HepG2 (cell line): Measurements from ENCODE around the gene CYP4F8. TPM values are rescaled to one million over a fixed set of nuclear protein-coding genes. Genes with fewer than 3 reads are reported as not detected.

ENCODE experiments used
- ARHGAP35 ChIP-seq: sonication (generic); formaldehyde crosslinking; IDR thresholded peaks from 2 replicates; pipeline ENCODE4 v1.9.0; 2022; ENCODE audit warnings: mild to moderate bottlenecking, inconsistent platforms, moderate library complexity, missing genetic modification reagents, borderline replicate concordance
- HES4 ChIP-seq: sonication (generic); formaldehyde crosslinking; IDR thresholded peaks from 2 replicates; pipeline ENCODE4 v1.9.0; 2021; ENCODE audit warnings: mild to moderate bottlenecking, missing genetic modification reagents, borderline replicate concordance
- NFE2L1 ChIP-seq: sonication (generic); formaldehyde crosslinking; IDR thresholded peaks from 2 replicates; pipeline ENCODE4 v1.4.0; 2020; ENCODE audit warnings: missing genetic modification reagents, mild to moderate bottlenecking, borderline replicate concordance
- NFIC ChIP-seq: IDR thresholded peaks from 2 replicates; pipeline ENCODE4 v1.6.1; 2012; ENCODE audit warnings: mild to moderate bottlenecking, low read length, inconsistent platforms
- PITX1 ChIP-seq: sonication (generic); formaldehyde crosslinking; IDR thresholded peaks from 2 replicates; pipeline ENCODE4 v1.5.1; 2020; ENCODE audit warnings: mild to moderate bottlenecking, missing genetic modification reagents
- PRPF4 ChIP-seq: fragments of 200-400 bp; formaldehyde crosslinking; IDR thresholded peaks from 2 replicates; pipeline ENCODE4 v1.6.1; 2016; ENCODE audit warnings: low read length, low read depth; ENCODE audit not compliant: poor library complexity, severe bottlenecking
- RNF2 ChIP-seq: fragments of 450-650 bp; conservative IDR thresholded peaks from 2 replicates; pipeline ENCODE4 v1.6.1; 2016; ENCODE audit warnings: low read depth
- SOX13 ChIP-seq, 3 experiments: fragments of 450-650 bp in 1 of 3; sonication (generic) in 1 of 3; formaldehyde crosslinking in 1 of 3; IDR thresholded peaks in 2 of 3; conservative IDR thresholded peaks in 1 of 3; 2 replicates each; pipeline versions ENCODE4 v1.5.0 to v1.6.1; 2016 to 2020; ENCODE audit warnings: antibody characterized with exemption in 1 of 3, mild to moderate bottlenecking in 1 of 3, missing compliant biosample characterization in 1 of 3, missing genetic modification reagents in 1 of 3, moderate library complexity in 1 of 3
- SSRP1 ChIP-seq: IDR thresholded peaks from 2 replicates; pipeline ENCODE4 v1.6.1; 2016; ENCODE audit warnings: control low read depth
- STAT5B ChIP-seq: sonication (generic); formaldehyde crosslinking; IDR thresholded peaks from 2 replicates; pipeline ENCODE4 v1.4.0; 2020; ENCODE audit warnings: missing genetic modification reagents
- TBX3 ChIP-seq: fragments of 450-650 bp; IDR thresholded peaks from 2 replicates; pipeline ENCODE4 v1.6.1; 2017; ENCODE audit warnings: antibody characterized with exemption, mild to moderate bottlenecking, inconsistent platforms, borderline replicate concordance
- THYN1 ChIP-seq: sonication (generic); formaldehyde crosslinking; IDR thresholded peaks from 2 replicates; pipeline ENCODE4 v1.8.1; 2023; ENCODE audit warnings: low read depth, mild to moderate bottlenecking, moderate library complexity, missing genetic modification reagents, borderline replicate concordance
- TRIM24 ChIP-seq: sonication (generic); formaldehyde crosslinking; IDR thresholded peaks from 2 replicates; pipeline ENCODE4 v1.8.0; 2022; ENCODE audit warnings: mild to moderate bottlenecking, missing genetic modification reagents
- TSC22D2 ChIP-seq: sonication (generic); formaldehyde crosslinking; IDR thresholded peaks from 2 replicates; pipeline ENCODE4 v1.5.1; 2020; ENCODE audit warnings: missing genetic modification reagents, mild to moderate bottlenecking, borderline replicate concordance
- U2AF2 ChIP-seq: fragments of 200-400 bp; formaldehyde crosslinking; IDR thresholded peaks from 2 replicates; pipeline ENCODE4 v1.6.1; 2017; ENCODE audit warnings: low read depth, mild to moderate bottlenecking, low read length
- polyA plus RNA-seq, 8 experiments: library from polyadenylated mRNA; depleted of rRNA in 3 of 8; stranded (reverse) in 7 of 8; unstranded in 1 of 8; fragments of >200 nt; fragmentation: Illumina TruSeq in 4 of 8; extraction: Trizol in 4 of 8; gene quantifications; 2 replicates each; pipeline versions ENCODE4 v1.2.1 to v1.2.3, GENCODE V29; 2011 to 2016; ENCODE audit warnings: low read depth in 4 of 8, missing spikeins in 1 of 8, mixed read lengths in 1 of 8; ENCODE audit not compliant: insufficient read depth in 1 of 8
- total RNA-seq, 5 experiments: library from RNA; depleted of rRNA; stranded (reverse); fragments of >200 nt; fragmentation: Illumina TruSeq; extraction: Trizol; gene quantifications; 2 replicates each; pipeline ENCODE4 v1.2.3, GENCODE V29; 2016; ENCODE audit warnings: low read depth in 1 of 5
- TF ChIP-seq, protein P1 (sequence below): sonication (generic); formaldehyde crosslinking; IDR thresholded peaks from 2 replicates; pipeline ENCODE4 v1.8.0; 2022; ENCODE audit warnings: mild to moderate bottlenecking, missing genetic modification reagents, borderline replicate concordance
- TF ChIP-seq, protein P2 (sequence below): sonication (generic); formaldehyde crosslinking; IDR thresholded peaks from 2 replicates; pipeline ENCODE4 v1.4.0; 2020; ENCODE audit warnings: mild to moderate bottlenecking, missing genetic modification reagents
- TF ChIP-seq, protein P3 (sequence below): sonication (generic); IDR thresholded peaks from 2 replicates; pipeline ENCODE4 v1.6.1; 2016; ENCODE audit warnings: low read depth, borderline replicate concordance

The CYP4F8 gene
- total and polyA plus RNA-seq, 2 of the 13 experiments (the other 11 are each of a cell fraction or from before 2014, with no cell fraction given): not detected

DNA sequence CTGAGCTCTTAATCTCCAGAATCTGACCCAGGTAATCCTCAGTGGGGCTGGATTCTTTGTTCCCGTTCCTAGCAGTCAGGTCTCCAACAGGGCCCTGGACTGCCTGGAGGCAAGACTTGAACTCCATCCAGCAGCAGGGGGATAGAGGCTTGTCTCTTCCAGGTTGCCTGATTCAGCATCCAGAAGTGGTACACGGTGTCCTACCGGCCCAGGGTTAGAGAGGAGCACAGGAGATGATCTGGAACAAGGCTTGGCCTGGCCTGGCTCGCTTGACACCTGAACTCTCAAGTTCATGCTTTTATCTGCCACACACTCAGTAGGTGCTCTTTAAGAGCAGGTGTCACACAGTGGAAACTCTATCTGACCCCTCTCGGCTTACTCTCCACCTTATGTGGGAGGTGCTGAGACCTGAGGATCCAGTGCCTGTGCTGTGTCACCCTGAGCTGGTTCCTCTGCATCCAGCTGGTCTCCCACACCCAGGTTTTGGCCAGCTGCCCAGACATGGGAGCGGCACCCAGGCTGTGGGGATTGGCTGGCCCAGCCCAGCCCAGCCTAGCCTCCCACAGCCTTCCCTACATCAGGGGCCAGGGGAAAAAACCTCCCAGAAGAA, 25.4 kb downstream of the CYP4F8 start, which contains the start of gene CYP4F3 (continued):
- TF ChIP-seq NFE2L1 (CRISPR knock-in tag) (no peak), PITX1 (CRISPR knock-in tag) (peak; percentile 40; the same call in 1 of the 2 replicates), TRIM24 (no peak), SSRP1 (CRISPR knock-in tag) (no peak), PRPF4 (no peak), HES4 (no peak), U2AF2 (no peak), TBX3 (no peak), RNF2 (no peak), THYN1 (CRISPR knock-in tag) (no peak), TSC22D2 (CRISPR knock-in tag) (no peak), ARHGAP35 (CRISPR knock-in tag) (no peak), SOX13 (IDR thresholded peaks at IDR 0.05) (no peak), SOX13 (CRISPR knock-in tag; conservative IDR thresholded peaks at IDR 0.05 in 1 of 2, IDR thresholded peaks at IDR 0.05 in 1 of 2) (no peak), NFIC (no peak), STAT5B (no peak)
- TF ChIP-seq, protein P1, sequence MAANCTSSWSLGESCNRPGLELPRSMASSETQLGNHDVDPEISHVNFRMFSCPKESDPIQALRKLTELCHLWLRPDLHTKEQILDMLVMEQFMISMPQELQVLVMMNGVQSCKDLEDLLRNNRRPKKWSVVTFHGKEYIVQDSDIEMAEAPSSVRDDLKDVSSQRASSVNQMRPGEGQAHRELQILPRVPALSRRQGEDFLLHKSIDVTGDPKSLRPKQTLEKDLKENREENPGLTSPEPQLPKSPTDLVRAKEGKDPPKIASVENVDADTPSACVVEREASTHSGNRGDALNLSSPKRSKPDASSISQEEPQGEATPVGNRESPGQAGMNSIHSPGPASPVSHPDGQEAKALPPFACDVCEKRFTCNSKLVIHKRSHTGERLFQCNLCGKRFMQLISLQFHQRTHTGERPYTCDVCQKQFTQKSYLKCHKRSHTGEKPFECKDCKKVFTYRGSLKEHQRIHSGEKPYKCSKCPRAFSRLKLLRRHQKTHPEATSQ (CRISPR knock-in tag): no peak
- TF ChIP-seq, protein P2, sequence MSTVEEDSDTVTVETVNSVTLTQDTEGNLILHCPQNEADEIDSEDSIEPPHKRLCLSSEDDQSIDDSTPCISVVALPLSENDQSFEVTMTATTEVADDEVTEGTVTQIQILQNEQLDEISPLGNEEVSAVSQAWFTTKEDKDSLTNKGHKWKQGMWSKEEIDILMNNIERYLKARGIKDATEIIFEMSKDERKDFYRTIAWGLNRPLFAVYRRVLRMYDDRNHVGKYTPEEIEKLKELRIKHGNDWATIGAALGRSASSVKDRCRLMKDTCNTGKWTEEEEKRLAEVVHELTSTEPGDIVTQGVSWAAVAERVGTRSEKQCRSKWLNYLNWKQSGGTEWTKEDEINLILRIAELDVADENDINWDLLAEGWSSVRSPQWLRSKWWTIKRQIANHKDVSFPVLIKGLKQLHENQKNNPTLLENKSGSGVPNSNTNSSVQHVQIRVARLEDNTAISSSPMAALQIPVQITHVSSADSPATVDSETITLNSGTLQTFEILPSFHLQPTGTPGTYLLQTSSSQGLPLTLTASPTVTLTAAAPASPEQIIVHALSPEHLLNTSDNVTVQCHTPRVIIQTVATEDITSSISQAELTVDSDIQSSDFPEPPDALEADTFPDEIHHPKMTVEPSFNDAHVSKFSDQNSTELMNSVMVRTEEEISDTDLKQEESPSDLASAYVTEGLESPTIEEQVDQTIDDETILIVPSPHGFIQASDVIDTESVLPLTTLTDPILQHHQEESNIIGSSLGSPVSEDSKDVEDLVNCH (CRISPR knock-in tag): no peak
- TF ChIP-seq, protein P3, sequence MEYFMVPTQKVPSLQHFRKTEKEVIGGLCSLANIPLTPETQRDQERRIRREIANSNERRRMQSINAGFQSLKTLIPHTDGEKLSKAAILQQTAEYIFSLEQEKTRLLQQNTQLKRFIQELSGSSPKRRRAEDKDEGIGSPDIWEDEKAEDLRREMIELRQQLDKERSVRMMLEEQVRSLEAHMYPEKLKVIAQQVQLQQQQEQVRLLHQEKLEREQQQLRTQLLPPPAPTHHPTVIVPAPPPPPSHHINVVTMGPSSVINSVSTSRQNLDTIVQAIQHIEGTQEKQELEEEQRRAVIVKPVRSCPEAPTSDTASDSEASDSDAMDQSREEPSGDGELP: peak; percentile 93; the same call in 1 of the 2 replicates
- TF ChIP-seq, all 625 proteins: peak for 35
